H1 (cell line): ENCODE data around the gene PLGLB2.
"Not testable (repeated sequence)": the region's sequence is repeated elsewhere in the genome, so short reads cannot be mapped to it uniquely, and the experiment has no call there.

Experiments used
- CBX5 ChIP-seq: fragments of 300-800, 300-1000 bp; sonication (generic); IDR thresholded peaks from 2 replicates; pipeline ENCODE4 v1.7.1; 2016; ENCODE audit warnings: antibody characterized with exemption, low read length, low read depth
- CHD2 ChIP-seq: IDR thresholded peaks from 2 replicates; pipeline ENCODE4 v1.6.1; 2012; ENCODE audit warnings: low read length, improper control_type of control experiment
- EP300 ChIP-seq, 2 experiments: IDR thresholded peaks; 1 replicate in 1 of 2; 2 replicates in 1 of 2; pipeline ENCODE4 v1.6.1; 2011 to 2012; ENCODE audit warnings: low read depth in 2 of 2, low read length in 2 of 2, mild to moderate bottlenecking in 2 of 2, borderline replicate concordance in 1 of 2, inconsistent platforms in 1 of 2, moderate library complexity in 1 of 2
- EZH2 ChIP-seq: fragments of 200-600 bp; sonication (generic); IDR thresholded peaks from 2 replicates; pipeline ENCODE4 v1.7.1; 2012; ENCODE audit warnings: low read depth, mild to moderate bottlenecking, moderate library complexity, low read length, inconsistent platforms; ENCODE audit not compliant: severe bottlenecking
- FOSL1 ChIP-seq: IDR thresholded peaks from 2 replicates; pipeline ENCODE4 v1.6.1; 2011; ENCODE audit warnings: mild to moderate bottlenecking, low read depth, low read length, moderate library complexity; ENCODE audit not compliant: insufficient read depth
- JUN ChIP-seq: IDR thresholded peaks from 2 replicates; pipeline ENCODE4 v1.6.1; 2011; ENCODE audit warnings: low read depth, mild to moderate bottlenecking, improper control_type of control experiment, low read length
- POLR2A ChIP-seq, 2 experiments: IDR thresholded peaks; 1 replicate in 1 of 2; 2 replicates in 1 of 2; pipeline ENCODE4 v1.6.1; 2011; ENCODE audit warnings: low read depth in 2 of 2, low read length in 2 of 2, mild to moderate bottlenecking in 2 of 2; ENCODE audit errors: control extremely low read depth in 1 of 2
- RBBP5 ChIP-seq: IDR thresholded peaks from 2 replicates; pipeline ENCODE4 v1.7.1; 2012; ENCODE audit warnings: low read depth, mild to moderate bottlenecking, inconsistent platforms, low read length, moderate library complexity, borderline replicate concordance
- RFX5 ChIP-seq: IDR thresholded peaks from 2 replicates; pipeline ENCODE4 v1.6.1; 2011; ENCODE audit warnings: low read depth, low read length, improper control_type of control experiment, borderline replicate concordance
- TF ChIP-seq, protein P1 (sequence below), 3 experiments: IDR thresholded peaks; 1 replicate in 2 of 3; 2 replicates in 1 of 3; pipeline versions ENCODE4 v1.5.1 to v1.6.1; 2011; ENCODE audit warnings: low read length in 3 of 3, mild to moderate bottlenecking in 3 of 3, inconsistent platforms in 2 of 3, low read depth in 1 of 3, moderate library complexity in 1 of 3; ENCODE audit not compliant: insufficient read depth in 1 of 3; ENCODE audit errors: control extremely low read depth in 1 of 3

DNA sequence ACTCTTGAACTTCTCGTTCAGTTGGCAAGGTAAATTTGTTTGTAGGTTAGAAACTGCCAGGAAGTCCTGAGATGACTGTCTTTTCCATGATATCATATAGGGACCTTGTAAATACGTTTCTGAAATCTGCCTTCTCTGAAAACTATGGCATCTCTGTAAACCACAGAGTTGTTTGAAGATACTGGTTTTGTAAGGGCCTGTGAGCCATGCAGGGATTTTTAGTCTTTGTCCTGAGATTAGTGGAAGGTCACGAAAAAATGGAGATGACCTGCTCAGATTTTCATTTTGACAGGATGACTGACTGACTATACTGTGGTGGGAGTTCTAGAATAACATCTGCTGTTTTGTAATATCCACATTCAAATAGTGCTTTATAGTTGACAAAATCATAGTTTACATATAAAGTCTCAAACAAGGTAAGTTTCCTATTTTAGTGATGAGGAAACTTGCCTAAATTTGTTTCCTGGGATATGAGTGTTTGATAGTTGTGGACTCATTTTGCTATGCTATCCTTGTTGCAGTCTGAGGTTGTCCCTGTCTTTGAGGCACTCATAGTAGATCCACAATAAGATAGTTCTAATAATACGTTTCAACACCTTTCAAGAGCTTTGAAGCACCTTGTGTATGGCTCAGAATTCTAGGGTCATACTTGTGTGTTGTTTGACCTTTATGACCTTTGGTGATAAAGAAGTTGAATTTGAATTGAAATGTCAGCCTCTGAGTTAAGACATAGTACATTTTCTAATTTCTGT is 43.1 kb upstream of the PLGLB2 start:
- not testable (repeated sequence) for TF ChIP-seq CHD2; EZH2; FOSL1; RBBP5; POLR2A (IDR thresholded peaks at IDR 0.05; ENCODE audit: control extremely low read depth in 1 of 2, low read depth in 2 of 2, low read length in 2 of 2); JUN; EP300 (IDR thresholded peaks at IDR 0.05; ENCODE audit: borderline replicate concordance in 1 of 2, low read depth in 2 of 2, low read length in 2 of 2); CBX5; RFX5
- TF ChIP-seq, protein P1, sequence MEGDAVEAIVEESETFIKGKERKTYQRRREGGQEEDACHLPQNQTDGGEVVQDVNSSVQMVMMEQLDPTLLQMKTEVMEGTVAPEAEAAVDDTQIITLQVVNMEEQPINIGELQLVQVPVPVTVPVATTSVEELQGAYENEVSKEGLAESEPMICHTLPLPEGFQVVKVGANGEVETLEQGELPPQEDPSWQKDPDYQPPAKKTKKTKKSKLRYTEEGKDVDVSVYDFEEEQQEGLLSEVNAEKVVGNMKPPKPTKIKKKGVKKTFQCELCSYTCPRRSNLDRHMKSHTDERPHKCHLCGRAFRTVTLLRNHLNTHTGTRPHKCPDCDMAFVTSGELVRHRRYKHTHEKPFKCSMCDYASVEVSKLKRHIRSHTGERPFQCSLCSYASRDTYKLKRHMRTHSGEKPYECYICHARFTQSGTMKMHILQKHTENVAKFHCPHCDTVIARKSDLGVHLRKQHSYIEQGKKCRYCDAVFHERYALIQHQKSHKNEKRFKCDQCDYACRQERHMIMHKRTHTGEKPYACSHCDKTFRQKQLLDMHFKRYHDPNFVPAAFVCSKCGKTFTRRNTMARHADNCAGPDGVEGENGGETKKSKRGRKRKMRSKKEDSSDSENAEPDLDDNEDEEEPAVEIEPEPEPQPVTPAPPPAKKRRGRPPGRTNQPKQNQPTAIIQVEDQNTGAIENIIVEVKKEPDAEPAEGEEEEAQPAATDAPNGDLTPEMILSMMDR (IDR thresholded peaks at IDR 0.05; ENCODE audit: control extremely low read depth in 1 of 3, insufficient read depth in 1 of 3, low read depth in 1 of 3, low read length in 3 of 3) = not testable (repeated sequence)
